SU-DHL-6 (cell line): ENCODE measurements around the gene KSR1.

Experiments used
- EZH2phosphoT487 ChIP-seq: fragments of 200-600 bp; sonication (generic), shearing (Covaris generic); conservative IDR thresholded peaks from 2 replicates; pipeline ENCODE4 v1.6.1; 2018; ENCODE audit warnings: mild to moderate bottlenecking, antibody characterized with exemption, low read length, moderate library complexity, mixed read lengths
- TF ChIP-seq, protein P1 (sequence below): fragments of 200-600 bp; sonication (generic); IDR thresholded peaks from one replicate; pipeline ENCODE4 v1.5.1; 2017; ENCODE audit warnings: antibody characterized with exemption, mild to moderate bottlenecking, low read length, moderate library complexity; ENCODE audit not compliant: insufficient read depth, poor library complexity, severe bottlenecking

DNA sequence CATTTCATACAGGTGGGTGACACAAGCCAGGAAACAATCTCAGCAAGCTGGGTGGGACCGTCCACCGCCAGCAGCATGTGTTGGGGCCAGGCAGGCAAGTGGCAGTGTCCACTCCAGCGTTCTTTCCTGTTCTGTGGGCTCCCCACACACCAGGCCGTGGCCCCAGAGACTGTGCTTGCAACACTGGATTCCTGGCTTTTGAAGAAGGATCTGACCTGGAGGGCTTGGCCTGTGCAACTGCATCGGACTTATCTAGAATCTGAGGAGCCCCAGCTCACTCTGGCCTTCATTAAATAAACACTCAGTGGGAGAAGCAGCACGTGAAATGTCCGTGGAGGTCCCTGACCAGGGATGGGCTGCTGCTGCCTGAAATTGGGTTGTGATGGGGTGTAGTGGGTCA lies 3.2 kb downstream of the KSR1 start:
- TF ChIP-seq, protein P1, sequence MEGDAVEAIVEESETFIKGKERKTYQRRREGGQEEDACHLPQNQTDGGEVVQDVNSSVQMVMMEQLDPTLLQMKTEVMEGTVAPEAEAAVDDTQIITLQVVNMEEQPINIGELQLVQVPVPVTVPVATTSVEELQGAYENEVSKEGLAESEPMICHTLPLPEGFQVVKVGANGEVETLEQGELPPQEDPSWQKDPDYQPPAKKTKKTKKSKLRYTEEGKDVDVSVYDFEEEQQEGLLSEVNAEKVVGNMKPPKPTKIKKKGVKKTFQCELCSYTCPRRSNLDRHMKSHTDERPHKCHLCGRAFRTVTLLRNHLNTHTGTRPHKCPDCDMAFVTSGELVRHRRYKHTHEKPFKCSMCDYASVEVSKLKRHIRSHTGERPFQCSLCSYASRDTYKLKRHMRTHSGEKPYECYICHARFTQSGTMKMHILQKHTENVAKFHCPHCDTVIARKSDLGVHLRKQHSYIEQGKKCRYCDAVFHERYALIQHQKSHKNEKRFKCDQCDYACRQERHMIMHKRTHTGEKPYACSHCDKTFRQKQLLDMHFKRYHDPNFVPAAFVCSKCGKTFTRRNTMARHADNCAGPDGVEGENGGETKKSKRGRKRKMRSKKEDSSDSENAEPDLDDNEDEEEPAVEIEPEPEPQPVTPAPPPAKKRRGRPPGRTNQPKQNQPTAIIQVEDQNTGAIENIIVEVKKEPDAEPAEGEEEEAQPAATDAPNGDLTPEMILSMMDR: no peak
- no peak for TF ChIP-seq EZH2phosphoT487
